HPDE6-E6E7 (cell line): ENCODE measurements around the gene F12.
A peak's percentile ranks its signal among the peaks of the same experiment; 100 is the strongest.
"Not testable (repeated sequence)": the region's sequence is repeated elsewhere in the genome, so short reads cannot be mapped to it uniquely, and the experiment has no call there.

Source experiments
- DNase-seq: peaks from one replicate; pipeline ENCODE4 v3.0.0; 2011; ENCODE audit warnings: missing footprints; ENCODE audit errors: extremely low spot score

The F12 gene

DNA sequence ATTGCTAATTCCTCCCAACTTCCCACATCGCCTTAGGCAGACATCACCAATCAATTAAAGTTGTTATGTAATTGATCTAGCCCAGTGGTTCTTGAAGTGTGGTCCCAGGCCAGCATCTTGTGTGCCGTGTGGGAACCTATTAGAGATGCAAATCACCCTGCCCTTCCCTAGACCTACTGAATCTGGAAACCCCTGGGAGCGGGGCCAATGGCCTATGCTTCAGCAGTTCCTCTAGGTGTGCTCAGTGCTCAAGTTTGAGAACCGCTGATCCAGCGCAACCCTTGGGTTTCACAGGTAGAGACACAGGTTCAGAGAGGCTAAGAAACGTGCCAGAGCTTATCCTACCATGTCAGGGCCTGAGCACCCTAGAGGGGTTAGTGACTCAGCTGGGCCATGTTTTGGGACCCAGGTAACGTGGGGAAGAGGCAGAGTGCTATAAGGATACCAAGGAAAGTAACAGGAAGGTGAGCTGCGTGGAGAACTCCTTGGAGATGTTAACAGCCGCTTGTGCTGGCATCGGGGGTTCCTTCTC, 20.8 kb downstream of the F12 start:
- DNase-seq: no peak

DNA sequence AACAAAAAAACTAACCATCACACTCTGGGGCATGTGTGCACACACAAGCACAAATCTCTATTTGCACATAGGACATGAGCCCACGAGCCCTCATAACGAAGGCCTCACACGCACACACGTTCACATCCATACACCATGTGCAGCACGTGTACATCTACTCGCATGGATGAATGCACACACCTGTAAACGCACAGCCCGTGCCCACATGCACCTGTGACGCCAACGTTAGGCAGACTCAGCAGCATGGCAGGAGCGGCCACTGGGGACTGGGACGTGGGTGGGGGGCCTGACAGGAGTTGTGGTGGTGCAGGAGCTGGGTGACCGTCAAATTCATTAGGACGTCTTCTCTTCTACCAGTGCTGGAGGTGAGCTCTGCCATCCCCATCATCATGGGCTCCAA, 22.0 kb downstream of the F12 start:
- DNase-seq: no peak

DNA sequence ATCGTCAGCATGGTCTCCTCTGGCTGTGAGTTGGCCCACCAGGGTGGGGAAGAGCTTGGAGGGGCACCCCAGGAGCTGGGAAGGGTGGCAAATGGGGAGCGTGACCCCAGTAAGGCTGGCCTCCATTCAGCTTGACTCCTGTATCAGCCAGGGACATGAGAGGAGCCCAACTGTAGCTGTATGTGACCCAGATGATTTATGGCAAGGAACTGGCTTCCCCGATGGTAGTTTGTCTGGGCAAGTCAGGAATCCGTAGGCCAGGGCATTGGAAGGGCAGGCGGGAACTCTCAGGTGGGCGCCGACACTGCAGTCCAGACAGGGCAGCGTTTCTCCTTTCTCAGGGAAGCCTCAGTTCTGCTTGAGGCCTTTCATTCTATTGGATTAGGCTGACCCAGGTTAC, 22.8 kb downstream of the F12 start:
- no peak for DNase-seq

DNA sequence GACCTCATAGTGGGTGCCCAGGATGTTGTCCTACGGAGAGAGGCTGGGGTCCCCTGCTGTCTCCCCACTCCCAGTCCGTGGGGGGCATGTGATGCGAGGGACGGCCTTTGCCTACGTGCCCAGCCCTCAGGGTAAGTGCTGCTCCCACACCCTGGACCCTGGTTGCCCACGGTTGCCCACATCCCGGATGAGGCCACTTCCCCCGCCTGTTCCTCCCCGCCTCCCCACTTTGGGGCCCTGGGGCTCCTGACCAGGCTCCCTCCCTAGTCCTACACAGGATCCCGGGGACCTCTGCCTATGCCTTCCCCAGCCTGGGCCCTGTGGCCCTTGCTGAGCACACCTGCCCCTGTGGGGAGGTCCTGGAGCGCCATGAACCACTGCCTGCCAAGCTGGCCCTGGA, 23.6 kb downstream of the F12 start:
- DNase-seq: no peak

DNA sequence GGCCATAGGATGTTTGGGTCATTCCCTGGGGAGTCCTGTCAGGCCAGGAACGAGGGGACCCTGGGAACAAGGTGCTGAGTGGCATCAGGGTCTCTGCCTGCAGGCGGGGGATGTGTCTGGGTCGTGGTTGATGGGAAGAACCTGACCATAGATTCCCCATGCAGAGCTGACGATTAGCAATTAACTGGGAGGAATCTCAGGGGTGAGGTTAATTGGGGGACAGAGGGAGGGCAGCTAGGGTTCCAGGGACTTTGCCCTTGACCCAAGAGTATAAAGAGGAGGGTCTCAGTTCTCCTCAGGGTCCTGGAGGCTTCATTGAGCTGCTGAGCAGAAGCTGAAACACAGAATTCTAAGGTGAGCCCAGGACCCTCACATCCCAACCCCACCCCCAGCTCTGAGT, 25.2 kb downstream of the F12 start, which contains the start of gene SLC34A1:
TSS of gene SLC34A1 (plus strand) at position 301 of the 400 bp plus-strand sequence. CDS start 1,308 bp downstream, outside the sequence.
- DNase-seq: no peak

DNA sequence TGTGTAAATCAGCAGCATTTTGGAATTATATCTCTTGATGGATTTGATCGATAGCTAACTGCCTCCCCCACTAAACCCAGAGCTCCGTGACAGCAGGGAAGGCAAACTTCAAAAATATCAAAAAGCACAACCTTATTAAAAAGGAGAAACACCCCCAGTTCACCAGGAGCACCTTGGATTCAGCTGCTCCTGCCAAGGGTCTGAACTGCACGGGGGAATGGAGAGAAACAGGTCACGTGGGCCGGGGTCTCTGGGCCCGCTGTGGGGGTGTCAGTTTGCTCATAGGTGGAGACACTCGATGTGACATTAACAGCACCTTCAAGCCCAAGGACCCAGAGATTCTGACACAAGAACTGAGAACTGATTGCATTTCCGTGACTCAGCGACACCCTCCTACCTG, 26.2 kb downstream of the F12 start:
- no peak for DNase-seq

DNA sequence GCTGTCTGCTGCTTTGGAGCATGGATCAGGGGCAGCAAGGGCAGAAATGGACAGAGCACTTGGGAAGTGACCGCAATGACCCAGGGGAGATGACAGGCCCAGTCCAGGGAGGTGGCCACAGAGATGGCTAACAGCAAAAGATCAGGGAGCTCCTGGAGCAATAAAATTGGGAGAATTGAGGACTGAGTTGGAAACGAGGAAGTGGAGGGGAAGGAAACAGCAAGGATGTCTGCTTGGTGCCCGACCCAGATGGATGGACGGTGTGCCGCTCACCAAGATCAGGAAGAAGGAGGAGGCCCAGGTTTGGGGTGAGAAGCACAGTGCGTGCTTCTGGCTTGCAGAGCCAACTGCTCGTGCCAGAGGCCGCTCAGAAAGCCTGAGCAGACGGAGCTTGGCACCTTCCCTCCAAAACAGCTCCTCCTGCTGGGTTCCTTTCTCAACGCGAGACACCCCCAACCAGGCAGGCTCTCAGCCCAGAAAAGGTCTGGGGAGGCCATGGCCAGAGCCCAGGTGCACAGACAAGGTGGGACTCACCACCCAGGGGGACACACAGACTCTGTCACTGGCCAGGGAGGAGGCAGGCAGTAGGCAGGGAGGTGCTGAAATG, 26.8 kb downstream of the F12 start:
- no peak for DNase-seq

DNA sequence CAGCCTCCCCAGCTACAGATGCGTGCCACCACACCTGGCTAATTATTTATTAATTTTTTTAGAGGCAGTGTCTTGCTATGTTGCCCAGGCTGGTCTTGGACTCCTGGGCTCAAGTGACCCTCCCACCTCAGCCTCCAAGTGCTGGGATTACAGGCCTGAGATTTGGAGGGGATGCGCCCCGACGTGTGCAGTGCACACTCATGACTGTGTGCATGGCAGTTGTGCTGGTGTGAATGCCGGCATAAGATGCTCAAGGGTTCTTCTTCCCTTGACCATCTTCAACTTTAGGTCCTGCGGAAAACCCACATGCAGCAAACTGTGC, 28.6 kb downstream of the F12 start:
- no peak for DNase-seq

DNA sequence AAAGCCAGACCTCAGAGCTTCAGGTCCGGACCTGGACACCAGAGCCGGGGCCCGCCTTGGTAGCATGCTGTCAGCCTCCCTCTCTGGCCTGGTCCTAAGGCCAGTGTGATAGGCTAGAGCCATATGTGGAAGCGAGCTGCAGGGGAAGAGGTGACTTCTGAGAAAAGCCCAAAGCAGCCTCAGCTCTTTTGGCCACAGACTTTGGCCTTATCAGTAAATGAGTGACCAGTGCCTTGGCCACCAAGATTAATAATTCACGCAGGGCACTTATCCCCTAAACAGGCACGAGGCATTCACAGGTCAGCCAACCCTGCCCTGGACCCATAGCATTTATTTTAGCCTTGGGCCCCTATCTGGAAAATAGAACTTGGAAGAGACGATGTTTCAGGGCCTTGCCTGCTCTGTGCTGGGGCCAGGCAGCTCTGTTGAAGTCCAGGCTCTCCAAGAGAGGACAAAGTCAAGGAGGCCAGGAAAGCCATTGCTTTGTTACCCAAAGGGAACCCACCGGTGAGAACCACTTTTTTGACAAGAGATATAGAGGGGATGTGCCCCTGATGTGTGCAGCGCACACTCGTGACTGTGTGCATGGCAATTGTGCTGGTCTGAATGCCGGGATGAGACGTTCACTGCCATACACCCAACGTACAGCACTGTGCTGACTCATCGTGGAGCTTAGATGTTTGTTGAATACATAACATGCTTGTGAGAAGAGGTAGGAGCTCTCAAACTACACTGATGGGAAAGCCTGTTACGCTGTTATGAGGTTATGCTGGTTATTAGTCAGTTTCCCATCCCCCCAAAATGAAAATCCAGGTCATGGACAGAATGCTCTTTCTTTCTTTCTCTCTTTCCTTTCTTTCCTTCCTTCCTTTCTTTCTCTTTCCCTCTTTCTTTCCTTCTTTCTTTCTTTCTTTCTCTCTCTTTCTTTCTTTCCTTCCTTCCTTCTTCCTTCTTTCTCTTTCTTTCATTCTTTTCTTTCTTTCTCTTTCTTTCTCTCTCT, 30.2 kb downstream of the F12 start:
- peak; percentile 76 for DNase-seq

DNA sequence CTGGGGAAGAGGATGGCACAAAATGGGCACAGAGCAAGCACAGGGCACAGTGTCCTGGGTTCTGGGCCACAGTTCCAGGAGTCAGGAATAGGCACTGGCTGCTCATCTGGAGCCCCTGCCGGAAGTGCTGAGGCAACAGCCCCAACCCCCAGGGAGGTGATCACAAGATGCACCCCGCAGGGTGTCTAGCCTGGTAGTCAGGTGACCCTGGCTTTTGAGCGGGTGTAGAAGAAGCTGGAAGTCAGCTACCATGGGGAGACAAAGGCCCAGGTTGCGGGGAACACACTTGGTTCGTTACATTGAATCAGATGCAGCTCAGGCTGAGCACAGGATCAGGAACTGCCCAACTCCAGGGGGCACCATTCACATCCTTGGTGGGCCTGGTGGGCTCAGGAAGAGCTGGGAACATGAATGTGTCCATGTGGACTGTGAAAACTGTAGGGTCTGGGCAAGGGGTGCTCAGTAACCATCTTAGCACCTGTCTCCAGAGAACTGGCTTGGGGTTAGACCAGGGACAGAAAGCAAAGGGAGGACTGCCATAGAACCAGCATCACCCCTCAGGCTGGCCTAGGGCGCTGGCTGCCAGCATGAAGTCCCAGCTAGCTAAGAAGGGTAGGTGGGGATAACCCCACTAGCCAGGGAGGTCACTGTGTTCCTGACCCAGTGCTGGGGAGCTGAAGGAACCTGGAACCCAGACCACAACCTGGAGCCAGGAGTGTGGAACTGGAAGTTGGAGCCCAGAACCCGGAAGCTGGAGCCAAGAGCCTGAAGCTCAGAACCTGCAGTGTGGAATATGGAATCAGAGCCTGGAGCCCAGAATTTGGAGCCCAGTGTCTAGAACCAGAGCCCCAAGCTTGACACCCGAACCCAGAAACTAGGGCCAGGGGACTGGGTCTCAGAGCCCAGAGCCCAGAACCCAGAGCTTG, 31.2 kb downstream of the F12 start:
- no peak for DNase-seq

DNA sequence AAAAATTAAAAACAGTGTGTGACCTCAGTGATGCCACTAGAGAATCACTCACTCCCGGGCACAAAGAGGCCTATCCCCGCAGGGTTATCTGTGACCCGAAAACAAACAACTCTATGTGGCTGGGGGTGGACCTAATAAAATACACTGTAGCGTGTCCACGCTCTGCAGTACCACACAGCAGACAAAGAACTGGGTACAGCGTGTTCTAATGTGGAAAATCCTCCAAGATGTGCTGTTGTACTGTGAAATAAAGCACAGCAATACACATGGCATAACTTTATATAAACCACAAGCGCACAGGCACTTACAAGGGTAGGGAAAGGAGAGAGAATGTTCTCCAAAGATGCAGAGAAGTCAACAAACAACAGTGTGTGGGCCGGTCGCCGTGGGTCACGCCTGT, 33.3 kb downstream of the F12 start:
- no peak for DNase-seq

DNA sequence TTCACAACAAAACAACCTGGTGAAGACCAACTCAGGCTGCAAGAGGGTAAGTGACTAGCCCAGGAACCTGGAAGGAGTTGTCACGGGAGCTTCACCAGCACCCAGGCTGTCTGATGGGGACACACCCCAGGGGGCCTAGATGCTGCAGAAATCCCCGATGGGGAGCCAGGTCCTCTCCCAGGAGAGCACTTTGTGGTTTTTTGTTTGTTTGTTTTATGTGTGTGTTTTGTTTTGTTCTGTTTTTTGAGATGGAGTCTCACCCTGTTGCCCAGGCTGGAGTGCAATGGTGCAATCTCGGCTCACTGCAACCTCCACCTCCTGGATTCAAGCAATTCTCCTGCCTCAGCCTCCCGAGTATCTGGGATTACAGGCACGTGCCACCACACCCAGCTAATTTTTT, 33.8 kb downstream of the F12 start:
- DNase-seq: not testable (repeated sequence)

DNA sequence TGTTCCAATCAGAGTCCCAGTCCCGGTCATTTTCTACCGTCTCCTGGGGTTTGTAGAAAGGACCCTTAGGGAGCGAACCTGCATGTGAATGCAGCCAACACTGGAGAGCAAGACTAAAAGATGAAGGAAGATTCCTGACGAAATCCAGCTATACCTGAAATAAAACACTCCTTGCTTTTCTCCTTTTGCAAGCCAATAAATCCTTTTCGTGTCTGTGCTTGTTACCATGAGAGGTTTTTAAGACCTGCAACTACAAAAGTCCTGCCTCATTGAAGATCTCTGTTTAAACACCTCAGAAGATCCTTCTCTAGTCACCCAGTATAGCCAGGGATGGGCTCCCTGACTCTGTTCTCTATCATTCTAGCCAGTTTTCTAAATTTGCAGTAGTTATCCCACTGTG, 35.2 kb downstream of the F12 start:
- no peak for DNase-seq

DNA sequence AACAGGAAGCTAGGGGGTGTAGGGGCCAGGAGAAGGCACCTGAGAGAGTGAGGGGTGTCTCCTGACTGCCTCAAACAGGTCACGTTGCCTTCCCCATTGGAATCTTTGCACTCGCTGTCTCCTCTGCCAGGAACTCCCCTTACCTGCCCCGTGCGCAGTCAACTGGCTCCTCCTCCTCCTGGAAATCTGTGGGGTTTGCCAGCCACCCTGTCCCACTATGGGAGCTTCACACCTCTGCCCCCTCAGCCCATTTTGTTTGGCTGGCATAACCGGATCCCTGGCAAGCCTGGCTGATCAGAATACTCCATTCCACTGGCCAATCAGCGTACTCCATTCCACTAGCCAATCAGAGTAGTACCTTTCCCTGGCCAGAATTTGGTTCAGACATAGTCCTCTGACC, 35.6 kb downstream of the F12 start:
- no peak for DNase-seq

DNA sequence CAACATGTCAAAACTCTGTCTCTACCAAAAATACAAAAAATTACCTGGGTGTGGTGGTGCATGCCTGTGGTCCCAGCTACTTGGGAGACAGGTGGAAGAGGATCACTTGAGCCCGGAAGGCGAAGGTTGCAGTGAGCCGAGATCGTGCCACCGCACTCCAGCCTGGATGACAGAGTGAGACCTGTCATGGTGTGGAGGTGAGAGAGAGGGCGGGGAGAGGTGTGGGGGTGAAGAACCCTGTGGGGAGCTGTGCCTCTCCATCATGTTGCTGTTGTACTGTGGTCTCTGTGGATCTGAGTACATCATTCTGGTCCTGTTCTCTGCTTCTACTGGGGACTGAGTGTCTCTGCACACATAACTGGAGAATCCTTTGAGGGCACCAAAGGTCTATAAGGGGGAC, 36.5 kb downstream of the F12 start:
- no peak for DNase-seq

DNA sequence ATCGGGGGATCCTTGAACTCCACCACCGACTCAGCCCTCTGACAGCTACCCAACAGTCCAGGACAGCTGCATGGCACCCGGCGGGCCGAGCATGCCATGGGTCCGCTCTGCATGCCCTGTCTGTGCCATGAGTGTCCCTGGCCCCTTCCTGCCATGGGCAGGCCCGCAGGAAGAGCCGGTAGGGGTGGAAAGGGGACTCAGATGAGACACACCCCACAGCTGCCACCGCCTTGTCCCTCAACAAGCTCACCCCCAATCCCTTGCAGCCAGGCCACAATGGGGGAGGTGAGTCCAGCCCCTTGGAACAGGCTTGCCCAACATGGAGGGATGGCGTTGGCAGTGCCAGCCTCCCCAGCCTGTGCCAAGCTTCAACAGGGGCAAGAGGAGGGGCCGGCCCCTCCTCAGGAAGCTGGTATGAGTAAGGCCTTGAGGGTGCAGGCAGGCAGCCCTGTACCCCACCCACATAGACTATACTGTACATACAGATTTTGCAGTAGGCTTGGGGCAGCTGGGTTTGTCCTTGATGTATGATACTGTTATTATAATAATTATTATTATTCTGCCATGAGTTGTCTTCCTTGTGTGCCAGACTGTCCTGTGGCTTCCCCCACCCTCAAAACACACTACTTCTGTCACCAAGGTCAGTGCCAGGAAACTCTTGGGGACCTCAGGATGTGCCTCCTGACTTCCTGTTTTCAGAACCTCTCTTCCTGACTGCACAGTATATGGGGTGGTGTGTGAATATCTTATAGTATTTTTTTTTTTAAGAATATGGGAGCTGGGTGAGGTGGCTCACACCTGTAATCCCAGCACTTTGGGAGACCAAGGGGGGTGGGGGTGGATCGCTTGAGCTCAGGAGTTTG, 37.1 kb downstream of the F12 start:
- DNase-seq: no peak

DNA sequence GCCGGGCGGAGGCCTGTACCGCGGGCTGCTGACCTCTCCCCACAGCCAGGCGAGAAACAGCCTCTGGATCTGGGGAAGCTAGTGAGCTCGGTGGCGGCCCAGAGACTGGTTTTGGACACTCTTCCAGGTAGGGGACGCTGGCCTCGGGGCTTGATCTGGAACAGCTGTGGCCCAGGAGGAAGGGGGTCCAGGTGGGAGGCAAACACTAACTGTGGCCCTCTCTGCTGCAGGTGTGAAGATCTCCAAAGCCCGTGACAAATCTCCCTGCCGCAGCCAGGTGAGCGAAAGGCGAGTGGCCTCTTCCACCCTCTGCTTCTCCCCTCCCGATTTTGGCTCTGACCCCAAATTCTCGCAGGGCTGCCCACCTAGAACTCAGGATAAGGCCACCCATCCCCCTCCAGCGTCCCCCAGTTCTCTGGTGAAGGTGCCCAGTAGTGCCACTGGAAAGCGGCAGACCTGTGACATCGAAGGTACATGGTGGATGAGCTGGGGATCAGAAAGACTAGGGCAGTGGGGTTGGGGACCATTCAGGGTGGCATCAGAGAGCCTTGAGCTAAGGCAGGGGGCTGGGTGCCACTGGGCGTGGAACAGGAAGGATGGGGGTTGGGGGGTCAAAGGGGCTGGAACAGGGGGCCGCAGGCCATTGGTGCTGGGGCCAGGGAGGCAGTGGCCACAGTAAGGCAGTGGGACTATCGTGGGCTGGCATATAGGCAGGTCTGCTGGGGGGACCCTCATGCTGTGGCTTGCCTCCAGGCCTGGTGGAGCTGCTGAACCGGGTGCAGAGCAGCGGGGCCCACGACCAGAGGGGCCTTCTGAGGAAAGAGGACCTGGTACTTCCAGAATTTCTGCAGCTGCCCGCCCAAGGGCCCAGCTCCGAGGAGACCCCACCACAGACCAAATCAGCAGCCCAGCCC, 38.0 kb downstream of the F12 start:
- DNase-seq: no peak

DNA sequence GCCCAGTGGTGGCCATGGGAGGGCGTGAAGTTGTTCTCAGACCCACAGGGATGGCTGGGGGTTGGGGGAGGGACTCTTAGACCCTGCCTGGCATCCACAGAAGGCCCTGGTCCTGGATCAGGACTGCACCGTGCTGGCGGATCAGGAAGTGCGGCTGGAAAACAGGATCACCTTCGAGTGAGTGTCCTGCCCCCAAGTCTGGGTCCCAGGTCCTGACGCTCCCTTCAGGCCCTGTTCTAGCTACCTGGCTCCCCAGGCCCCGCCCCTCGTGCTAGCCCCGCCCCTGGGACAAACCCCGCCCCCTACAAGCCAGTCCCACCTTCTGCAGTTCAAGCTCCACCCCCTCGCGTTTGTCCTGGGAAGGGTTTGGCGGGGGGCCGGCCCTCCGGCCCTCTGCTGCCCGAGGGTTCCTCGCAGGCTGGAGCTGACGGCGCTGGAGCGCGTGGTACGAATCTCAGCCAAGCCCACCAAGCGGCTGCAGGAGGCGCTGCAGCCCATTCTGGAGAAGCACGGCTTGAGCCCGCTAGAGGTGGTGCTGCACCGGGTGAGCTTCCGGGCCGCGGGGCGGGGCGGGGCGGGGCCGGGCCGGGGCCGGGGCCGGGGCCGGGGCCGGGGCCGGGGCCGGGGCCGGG, 38.8 kb downstream of the F12 start:
- DNase-seq: peak; percentile 73

DNA sequence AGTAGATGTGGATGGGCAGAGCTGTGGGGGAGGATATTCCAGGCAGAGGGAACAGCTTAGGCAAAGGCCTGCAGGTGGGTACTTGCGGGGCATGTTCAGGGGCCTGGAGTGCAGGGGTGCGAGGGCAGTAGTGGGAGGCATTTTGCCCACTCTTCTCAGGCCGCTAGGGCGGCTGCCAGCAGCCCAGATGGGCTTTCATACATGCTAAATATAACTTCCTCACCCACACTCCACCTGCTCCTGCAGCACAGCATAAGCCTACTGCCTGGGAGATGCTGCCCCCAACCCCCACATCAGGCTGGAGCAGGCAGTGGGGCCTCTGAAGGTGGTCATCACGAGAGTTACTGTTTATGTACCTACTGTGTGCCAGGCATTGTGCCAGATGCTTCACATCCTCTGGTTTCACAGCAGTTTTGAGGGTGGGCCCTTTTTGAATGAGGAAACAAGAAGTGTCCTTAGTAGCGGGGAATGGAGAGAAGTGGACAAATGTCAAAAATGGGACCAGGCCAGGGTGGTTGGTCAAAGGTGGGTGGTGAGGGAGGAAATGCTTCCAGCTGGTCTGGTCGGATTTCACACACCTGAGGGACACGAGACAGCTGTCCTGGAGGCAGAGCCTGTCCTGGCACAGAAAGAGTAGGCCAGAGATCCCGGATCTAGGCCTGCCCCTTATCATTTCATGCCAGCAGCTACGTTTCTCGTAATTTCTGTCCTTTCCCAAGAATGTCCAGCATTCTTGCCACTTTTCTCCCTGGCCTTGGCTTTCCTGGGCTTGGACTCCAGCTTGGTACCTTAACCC, 39.5 kb downstream of the F12 start:
- DNase-seq: no peak
